Colon (tissue), 2 donors: ENCODE results near the gene SLC66A2.

Experiments used
- FAIRE-seq: peaks from 2 replicates; lab custom pipeline; 2012; peaks lifted over from hg19 to GRCh38; lab: Jason Lieb, UNC
- donor health status: control.
- donor health status: control.

The SLC66A2 gene

DNA sequence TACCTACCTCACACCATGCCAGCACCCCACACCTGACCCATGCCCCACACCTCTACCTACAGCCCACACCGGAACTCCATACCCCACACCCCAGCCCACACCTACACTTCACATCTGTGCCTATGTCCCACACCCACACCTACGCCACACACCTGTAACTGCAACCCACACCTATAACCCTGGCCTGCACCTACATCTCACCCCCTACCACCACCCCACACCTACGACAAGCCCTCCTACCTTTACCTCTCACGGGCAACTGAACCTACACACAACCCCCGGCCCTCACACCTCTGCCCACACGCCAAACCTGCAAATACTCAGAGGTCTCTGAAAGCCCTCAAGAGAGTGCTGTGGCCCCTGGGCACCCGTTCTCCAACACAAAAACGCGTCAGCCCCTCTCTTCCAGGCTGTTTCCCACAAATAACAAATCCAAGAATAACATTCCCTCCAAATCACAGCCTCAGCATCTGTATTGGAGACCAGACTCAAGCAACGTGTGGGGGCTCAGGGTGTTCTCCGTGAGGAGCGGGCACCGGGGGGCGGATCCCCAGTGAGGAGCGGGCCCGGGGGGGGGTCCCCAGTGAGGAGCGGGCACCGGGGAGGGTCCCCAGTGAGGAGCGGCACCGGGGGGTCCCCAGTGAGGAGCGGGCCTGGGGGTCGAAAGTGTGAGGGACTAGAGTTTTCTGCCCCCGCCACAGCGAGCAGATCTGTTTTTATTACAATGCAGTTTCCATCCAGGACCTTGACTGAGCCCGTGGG, 33.4 kb downstream of the SLC66A2 start:
- FAIRE-seq = no peak

DNA sequence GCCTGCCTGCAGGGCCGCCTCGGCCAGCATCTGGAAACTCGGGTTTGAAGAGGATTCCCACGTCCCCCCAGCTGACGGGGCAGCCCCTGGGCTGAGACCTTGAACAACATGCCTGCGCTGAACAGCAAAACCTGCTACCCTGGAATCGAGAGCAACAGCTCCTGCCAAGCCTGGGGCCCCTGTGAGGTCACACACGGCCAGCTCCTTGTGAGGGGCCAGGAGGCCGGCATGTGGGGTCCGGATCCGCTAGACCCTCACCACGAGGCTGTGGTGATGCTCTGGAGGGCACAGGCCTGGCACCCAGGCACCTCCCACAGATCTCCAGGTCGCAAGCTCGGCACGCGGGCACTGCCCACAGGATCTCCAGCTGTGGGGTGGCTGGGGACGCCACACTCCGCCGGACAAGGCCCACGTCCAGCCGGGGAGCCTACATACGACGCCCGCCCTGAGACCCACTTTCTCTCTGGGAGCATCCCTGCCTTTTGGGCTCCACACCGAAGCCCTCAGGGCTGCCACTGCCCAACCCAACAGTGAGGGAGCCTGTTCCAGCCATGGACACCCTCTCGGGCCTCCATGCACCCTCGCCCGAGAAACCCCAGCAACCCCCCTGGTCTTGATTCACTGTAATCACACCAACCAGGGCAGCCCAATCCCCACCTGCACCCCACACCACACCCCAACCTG, 34.1 kb downstream of the SLC66A2 start:
- no peak for FAIRE-seq

GRCh38 chr18:79916546-79917168, 34.8 kb downstream of the SLC66A2 start:
- no peak for FAIRE-seq

- FAIRE-seq = no peak
These were observed 35.3 kb downstream of the SLC66A2 start for GRCh38 chr18:79916128-79916494.

DNA sequence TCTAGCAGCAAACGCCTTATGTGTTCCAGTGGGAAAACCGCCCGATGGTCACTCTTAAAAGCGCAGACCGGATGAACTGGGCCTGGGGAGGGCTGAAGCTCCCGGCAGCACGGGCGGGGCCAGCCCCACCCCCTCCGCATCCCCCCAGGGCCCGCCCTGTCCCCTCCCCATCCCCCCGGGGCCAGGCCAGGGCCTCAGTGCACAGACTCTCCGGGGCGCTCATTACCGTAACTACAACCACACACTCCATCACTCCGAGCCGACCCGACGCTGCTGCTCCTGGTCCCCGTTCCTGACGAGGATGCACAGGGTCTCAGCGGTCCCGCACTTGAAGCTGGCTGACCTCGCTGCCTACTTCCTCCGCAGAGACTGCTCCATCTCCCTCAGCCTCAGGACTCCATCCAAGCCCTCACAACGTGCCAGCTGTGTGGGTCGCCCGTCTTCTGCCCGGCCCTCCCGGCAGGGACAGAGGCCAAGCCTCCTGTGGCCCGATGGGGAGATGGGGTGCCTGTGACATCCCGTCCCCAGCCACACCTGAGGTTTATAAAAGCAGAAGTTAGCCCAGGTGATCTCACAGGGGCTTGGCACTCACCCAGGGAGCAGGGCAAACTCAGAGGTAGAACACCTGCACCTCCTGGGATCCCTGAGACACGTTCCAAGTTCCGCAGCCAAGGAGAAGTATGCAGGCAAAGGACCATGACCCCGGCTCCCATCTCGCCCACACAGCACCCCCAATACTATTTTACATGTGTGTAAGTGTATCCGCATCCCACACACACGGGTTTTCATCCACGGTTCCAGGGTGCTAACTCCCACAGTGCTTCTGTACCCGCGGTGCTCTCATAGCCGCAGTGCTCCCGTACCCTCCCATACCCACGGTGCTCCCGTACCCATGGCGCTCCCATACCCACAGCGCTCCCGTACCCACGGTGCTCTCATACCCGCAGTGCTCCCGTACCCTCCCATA, 36.0 kb downstream of the SLC66A2 start:
- FAIRE-seq = no peak

GRCh38 chr18:79914614-79915160, 36.8 kb downstream of the SLC66A2 start:
- FAIRE-seq = no peak

DNA sequence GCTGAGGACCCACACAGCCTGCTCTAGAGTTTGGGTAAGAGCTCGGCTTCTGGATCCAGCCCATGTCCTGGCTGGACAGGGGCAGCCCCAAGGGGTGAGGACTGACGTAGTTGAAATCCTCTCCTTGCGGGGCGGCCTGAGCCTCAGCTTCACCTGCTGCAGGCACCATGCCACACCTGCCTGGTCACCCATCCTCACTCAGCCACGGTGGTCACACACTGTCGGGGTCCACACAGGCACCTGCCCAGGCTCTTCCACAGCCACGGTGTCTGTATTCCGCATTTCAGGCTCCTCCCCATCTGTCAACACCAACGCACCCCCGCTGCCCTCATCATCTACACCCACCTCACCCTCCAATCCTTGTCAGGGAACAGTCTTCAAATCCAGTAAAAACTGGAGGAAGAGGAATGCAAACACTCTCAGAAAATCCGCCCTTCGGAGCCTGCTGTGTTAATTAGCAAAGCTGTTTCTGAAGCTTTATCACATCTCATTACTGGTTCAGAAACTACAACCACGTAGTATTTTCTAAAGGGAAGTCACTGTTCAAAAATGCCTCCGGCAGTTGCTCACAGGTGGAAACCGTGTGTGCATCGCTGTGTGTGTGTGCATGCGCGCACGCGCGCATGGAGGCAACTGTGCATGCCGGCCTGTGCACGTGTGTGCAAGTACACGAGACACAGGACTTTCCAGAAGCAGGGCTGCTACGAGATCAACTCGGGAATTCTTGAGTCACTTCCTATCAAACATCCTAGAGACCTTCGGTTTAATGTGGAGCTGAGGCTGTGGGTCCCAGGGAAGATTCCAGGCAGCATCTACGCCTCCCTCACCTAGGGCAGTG, 38.2 kb downstream of the SLC66A2 start:
- FAIRE-seq = no peak

DNA sequence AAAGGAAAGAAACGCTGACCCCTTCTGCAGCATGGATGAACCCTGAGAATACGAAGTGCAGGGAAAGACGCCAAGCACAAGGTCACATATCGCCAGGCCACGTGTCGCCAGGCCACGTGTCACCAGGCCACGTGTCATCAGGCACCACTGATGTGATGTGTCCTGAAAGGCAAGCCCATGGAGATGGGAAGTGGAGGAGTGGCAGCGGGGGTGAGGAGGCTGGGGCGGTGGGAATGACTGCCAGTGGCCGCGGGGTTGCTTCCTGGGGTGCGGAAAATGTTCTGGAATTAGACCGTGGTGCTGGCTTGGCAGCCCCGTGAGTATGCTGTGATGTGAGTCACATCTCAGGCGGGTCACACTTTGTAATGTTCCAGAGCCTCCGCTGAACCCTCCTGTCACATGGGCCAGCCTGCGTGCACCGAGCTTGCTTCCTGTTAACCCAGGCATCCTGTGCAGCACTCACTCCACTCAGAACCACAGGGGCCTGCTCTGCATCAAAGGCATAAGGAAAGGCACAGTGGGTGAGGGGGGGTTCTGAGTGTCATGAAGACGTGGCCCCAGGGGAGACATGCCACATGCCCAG, 39.0 kb downstream of the SLC66A2 start:
- FAIRE-seq = no peak

DNA sequence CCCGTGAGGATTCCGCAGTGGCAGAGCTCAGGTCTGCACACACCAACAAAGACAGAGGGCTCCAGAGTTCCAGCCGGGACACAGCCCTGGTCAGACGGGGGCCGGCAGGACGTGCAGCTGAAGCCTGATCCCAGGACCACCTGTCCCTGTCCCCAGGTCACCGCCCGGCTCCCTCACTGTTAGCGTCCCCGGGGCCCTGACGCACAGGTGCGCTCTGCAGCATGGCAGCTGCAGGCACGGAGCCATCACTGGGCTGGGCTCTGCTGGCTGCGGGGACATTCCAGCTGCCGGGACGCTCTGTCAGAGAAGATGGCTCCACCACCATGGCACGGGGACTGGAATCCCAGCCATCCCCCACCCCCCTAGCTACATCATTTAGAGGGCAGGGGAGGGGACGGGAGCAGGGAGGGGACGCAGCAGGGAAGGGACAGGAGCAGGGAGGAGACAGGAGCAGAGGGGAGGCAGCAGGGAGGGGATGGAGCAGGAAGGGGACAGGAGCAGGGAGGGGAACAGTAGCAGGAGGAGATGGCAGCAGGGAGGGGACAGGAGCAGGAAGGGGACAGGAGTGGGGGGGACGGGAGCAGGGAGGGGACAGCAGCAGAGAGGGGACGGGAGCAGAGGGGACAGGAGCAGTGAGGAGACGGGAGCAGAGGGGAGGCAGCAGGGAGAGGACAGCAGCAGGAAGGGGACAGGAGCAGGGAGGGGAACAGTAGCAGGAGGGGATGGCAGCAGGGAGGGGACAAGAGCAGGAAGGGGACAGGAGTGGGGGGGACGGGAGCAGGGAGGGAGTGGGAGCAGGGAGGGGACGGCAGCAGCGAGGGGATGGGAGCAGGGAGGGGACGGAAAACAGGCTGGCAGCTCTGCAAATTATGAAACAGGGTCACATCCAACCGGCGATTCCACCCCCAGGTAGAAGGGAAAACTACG, 39.8 kb downstream of the SLC66A2 start:
- FAIRE-seq = no peak

GRCh38 chr18:79910563-79911343, 40.7 kb downstream of the SLC66A2 start:
- FAIRE-seq = no peak

GRCh38 chr18:79906706-79907105, 44.7 kb downstream of the SLC66A2 start:
- no peak for FAIRE-seq

DNA sequence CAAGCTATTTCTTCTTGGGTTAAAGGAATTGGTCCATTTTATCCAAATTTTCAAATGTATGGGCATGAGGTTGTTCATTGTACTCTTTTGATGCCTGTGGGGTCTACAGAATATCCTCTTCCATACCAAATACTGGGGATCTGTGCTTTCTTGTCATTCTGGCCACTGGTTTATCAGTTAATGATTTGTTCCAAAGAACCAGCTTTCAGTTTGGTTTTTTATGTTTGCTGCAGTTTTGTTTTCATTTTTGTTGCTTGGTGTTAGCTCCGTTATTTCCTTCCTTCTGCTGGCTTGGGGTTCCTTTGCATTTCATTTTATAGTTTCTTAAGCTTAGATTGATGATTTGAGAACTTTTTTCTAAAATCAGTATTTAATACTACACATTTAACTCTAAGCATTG, 45.5 kb downstream of the SLC66A2 start:
- no peak for FAIRE-seq

- FAIRE-seq = no peak
These were observed 46.0 kb downstream of the SLC66A2 start for GRCh38 chr18:79905389-79905911.

GRCh38 chr18:79904357-79905147, 46.9 kb downstream of the SLC66A2 start:
- no peak for FAIRE-seq

GRCh38 chr18:79903787-79904356, 47.6 kb downstream of the SLC66A2 start:
- FAIRE-seq = no peak

GRCh38 chr18:79903071-79903635, 48.3 kb downstream of the SLC66A2 start:
- FAIRE-seq = no peak

DNA sequence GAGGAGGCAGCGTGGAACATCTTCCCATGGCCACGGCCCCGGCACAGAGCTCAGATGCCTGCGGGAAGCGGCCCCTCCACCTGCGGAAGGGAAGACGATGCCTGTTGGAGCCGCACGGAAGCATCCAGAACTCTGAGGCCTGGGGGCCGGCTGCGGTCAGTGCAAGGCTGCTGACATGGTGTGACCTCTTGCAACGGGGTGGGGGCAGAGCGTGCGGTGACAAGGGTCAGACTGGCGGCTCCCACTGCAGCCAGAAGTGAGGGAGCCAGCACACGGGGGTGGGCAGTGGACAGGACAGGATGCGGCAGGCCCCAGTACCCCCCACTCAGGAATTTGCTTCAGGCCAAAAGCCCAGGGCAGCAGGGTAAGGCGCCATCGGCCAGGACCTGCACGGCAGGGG, 48.8 kb downstream of the SLC66A2 start:
- no peak for FAIRE-seq
